ENCODE data around the gene TGFBR2.

Gene TGFBR2

GRCh38 chr3:30692498-30693130 lies 86.2 kb downstream of the TGFBR2 start:
- no peak for DNase-seq (ENCODE audit: low spot score)

- DNase-seq (ENCODE audit: low spot score): peak; percentile 67
Observed at GRCh38 chr3:30693470-30694120, 87.2 kb downstream of the TGFBR2 start.

GRCh38 chr3:30694148-30694547 lies 87.7 kb downstream of the TGFBR2 start:
- DNase-seq (ENCODE audit: low spot score): no peak

GRCh38 chr3:30694668-30695067 lies 88.3 kb downstream of the TGFBR2 start:
- no peak for DNase-seq (ENCODE audit: low spot score)

- no peak for DNase-seq (ENCODE audit: low spot score)
Observed at GRCh38 chr3:30695302-30696061, 89.1 kb downstream of the TGFBR2 start.

GRCh38 chr3:30696403-30696819 lies 90.0 kb downstream of the TGFBR2 start:
- DNase-seq (ENCODE audit: low spot score): no peak

GRCh38 chr3:30696896-30697295 lies 90.5 kb downstream of the TGFBR2 start:
- DNase-seq (ENCODE audit: low spot score): no peak

- DNase-seq (ENCODE audit: low spot score): no peak
Observed at GRCh38 chr3:30698549-30698948, 92.1 kb downstream of the TGFBR2 start.

GRCh38 chr3:30699927-30700326 lies 93.5 kb downstream of the TGFBR2 start:
- DNase-seq (ENCODE audit: low spot score): no peak

GRCh38 chr3:30700702-30701321 lies 94.4 kb downstream of the TGFBR2 start:
- DNase-seq (ENCODE audit: low spot score): no peak

- no peak for DNase-seq (ENCODE audit: low spot score)
Observed at GRCh38 chr3:30702038-30702827, 95.8 kb downstream of the TGFBR2 start.

GRCh38 chr3:30702828-30703397 lies 96.5 kb downstream of the TGFBR2 start:
- no peak for DNase-seq (ENCODE audit: low spot score)

GRCh38 chr3:30704931-30705890 lies 98.8 kb downstream of the TGFBR2 start:
- no peak for DNase-seq (ENCODE audit: low spot score)

GRCh38 chr3:30707825-30708224 lies 101.4 kb downstream of the TGFBR2 start:
- no peak for DNase-seq (ENCODE audit: low spot score)

GRCh38 chr3:30708472-30708871 lies 102.1 kb downstream of the TGFBR2 start:
- DNase-seq (ENCODE audit: low spot score): no peak

GRCh38 chr3:30710017-30710416 lies 103.6 kb downstream of the TGFBR2 start:
- DNase-seq (ENCODE audit: low spot score): no peak

GRCh38 chr3:30711151-30711550 lies 104.8 kb downstream of the TGFBR2 start:
- DNase-seq (ENCODE audit: low spot score): no peak

GRCh38 chr3:30711867-30712266 lies 105.5 kb downstream of the TGFBR2 start:
- no peak for DNase-seq (ENCODE audit: low spot score)

GRCh38 chr3:30712991-30713390 lies 106.6 kb downstream of the TGFBR2 start:
- no peak for DNase-seq (ENCODE audit: low spot score)

GRCh38 chr3:30713885-30714503 lies 107.6 kb downstream of the TGFBR2 start:
- no peak for DNase-seq (ENCODE audit: low spot score)
